Keratinocyte (primary cell): ENCODE results near the gene TMCO4. TPM values are rescaled to one million over a fixed set of nuclear protein-coding genes. Genes with fewer than 3 reads are reported as not detected.

Experiments used
- DNase-seq: peaks from one replicate; pipeline ENCODE4 v3.0.0-alpha.2; 2011; ENCODE audit warnings: low read depth, missing footprints, low spot score
- FAIRE-seq: peaks from 2 replicates; lab custom pipeline; 2011; peaks lifted over from hg19 to GRCh38; lab: Jason Lieb, UNC
- H2AFZ ChIP-seq: 2 replicates; pipeline ENCODE4 v1.6.0; 2012; ENCODE audit warnings: low read length, control low read depth, inconsistent platforms; ENCODE audit not compliant: control insufficient read depth
- H3K27ac ChIP-seq: 2 replicates; pipeline ENCODE4 v1.5.1; 2011; ENCODE audit warnings: low read length; ENCODE audit not compliant: control insufficient read depth, insufficient read depth
- H3K27me3 ChIP-seq: 3 replicates; pipeline ENCODE4 v1.6.0; 2011; ENCODE audit warnings: low read length; ENCODE audit not compliant: control insufficient read depth, insufficient read depth; ENCODE audit errors: extremely low read depth
- H3K36me3 ChIP-seq, 2 experiments: 2 replicates in 1 of 2; 3 replicates in 1 of 2; pipeline ENCODE4 v1.5.1; 2011; ENCODE audit warnings: low read length in 2 of 2, mild to moderate bottlenecking in 1 of 2; ENCODE audit not compliant: control insufficient read depth in 2 of 2, insufficient read depth in 2 of 2; ENCODE audit errors: extremely low read depth in 1 of 2
- H3K4me1 ChIP-seq: 3 replicates; pipeline ENCODE4 v1.5.1; 2011; ENCODE audit warnings: low read length; ENCODE audit not compliant: control insufficient read depth, insufficient read depth; ENCODE audit errors: extremely low read depth
- H3K4me2 ChIP-seq: 3 replicates; pipeline ENCODE4 v1.6.0; 2011; ENCODE audit warnings: low read depth, low read length; ENCODE audit not compliant: control insufficient read depth, insufficient read depth; ENCODE audit errors: extremely low read depth
- H3K4me3 ChIP-seq, 3 experiments: fragments of 200-600 bp in 1 of 3; sonication (generic) in 1 of 3; 2 replicates in 2 of 3; 3 replicates in 1 of 3; pipeline ENCODE4 v1.5.1; 2011 to 2016; ENCODE audit warnings: low read length in 3 of 3, mild to moderate bottlenecking in 3 of 3, control low read depth in 2 of 3, inconsistent platforms in 1 of 3, low read depth in 1 of 3, mixed read lengths in 1 of 3, mixed run types in 1 of 3, moderate library complexity in 1 of 3; ENCODE audit not compliant: control insufficient read depth in 2 of 3, insufficient read depth in 2 of 3; ENCODE audit errors: extremely low read depth in 1 of 3
- H3K79me2 ChIP-seq: 2 replicates; pipeline ENCODE4 v1.6.0; 2012; ENCODE audit warnings: low read length; ENCODE audit not compliant: control insufficient read depth, insufficient read depth
- H3K9ac ChIP-seq: 3 replicates; pipeline ENCODE4 v1.6.0; 2011; ENCODE audit warnings: low read length; ENCODE audit not compliant: control insufficient read depth, insufficient read depth; ENCODE audit errors: extremely low read depth
- H3K9me1 ChIP-seq: 3 replicates; pipeline ENCODE4 v1.6.0; 2011; ENCODE audit warnings: low read length; ENCODE audit not compliant: control insufficient read depth, insufficient read depth; ENCODE audit errors: extremely low read depth
- H3K9me3 ChIP-seq: 2 replicates; pipeline ENCODE4 v1.5.1; 2012; ENCODE audit warnings: low read depth, low read length; ENCODE audit not compliant: control insufficient read depth
- H4K20me1 ChIP-seq: 3 replicates; pipeline ENCODE4 v1.6.0; 2011; ENCODE audit warnings: low read length; ENCODE audit not compliant: control insufficient read depth, insufficient read depth; ENCODE audit errors: extremely low read depth
- EZH2 ChIP-seq: IDR thresholded peaks from one replicate; pipeline ENCODE4 v1.6.1; 2012; ENCODE audit warnings: inconsistent platforms, mild to moderate bottlenecking, low read length, moderate library complexity
- dilution Hi-C: fragments of 300-500 bp; cut with MboI; formaldehyde crosslinking; loops from one replicate; pipeline ENCODE4 v1.7.0; 2020; ENCODE audit warnings: low sequenced_read_pairs; ENCODE audit not compliant: extremely low pct_ligation_motif_present
- polyA plus RNA-seq, 5 experiments: library from polyadenylated mRNA; depleted of rRNA in 3 of 5; stranded (reverse) in 3 of 5; stranded (forward) in 1 of 5; unstranded in 1 of 5; fragments of >200 nt; gene quantifications; 1 replicate in 1 of 5; 2 replicates in 3 of 5; 3 replicates in 1 of 5; pipeline versions ENCODE4 v1.2.1 to v1.2.3, GENCODE V29; 2011 to 2012; ENCODE audit warnings: missing spikeins in 2 of 5, low read depth in 1 of 5, low replicate concordance in 1 of 5
- TF ChIP-seq, protein P1 (sequence below), 3 experiments: IDR thresholded peaks in 1 of 3; conservative IDR thresholded peaks in 1 of 3; optimal IDR thresholded peaks in 1 of 3; 2 replicates in 2 of 3; 3 replicates in 1 of 3; pipeline versions ENCODE3 to v1.5.1; 2011; ENCODE audit warnings: low read length in 3 of 3, mild to moderate bottlenecking in 3 of 3, moderate library complexity in 2 of 3, control low read depth in 1 of 3, inconsistent platforms in 1 of 3; ENCODE audit not compliant: insufficient read depth in 2 of 3; ENCODE audit errors: extremely low read depth in 1 of 3

The TMCO4 gene
- polyA plus RNA-seq, 1 donor (not counting 4 experiments of a cell fraction or from before 2014, with no cell fraction given): 1.2 TPM

DNA sequence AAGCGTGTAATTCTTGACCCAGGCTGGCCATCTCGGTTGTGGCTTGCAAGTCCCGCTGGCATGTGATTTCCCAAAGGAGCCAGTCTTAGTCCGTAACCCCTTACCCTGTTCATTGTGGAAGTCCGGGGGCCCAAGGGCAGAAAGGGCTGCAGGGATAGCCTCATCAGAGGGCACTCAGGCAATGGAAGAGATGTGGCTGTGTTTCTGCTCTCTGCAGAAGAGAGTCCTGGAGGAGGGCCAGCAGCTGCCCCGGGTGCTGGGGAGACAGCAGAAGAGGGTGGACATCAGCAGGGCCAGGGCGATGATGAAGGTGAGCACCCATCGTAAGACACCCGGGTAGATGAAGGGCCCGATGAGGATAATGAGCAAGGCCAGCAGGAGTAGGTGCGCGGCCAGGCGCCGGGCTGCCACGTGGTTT lies 14.5 kb upstream of the TMCO4 start:
- no peak for DNase-seq
- Histone ChIP-seq H3K4me3 (no peak overlapping the region), H4K20me1 (no peaks in the 10 kb centered on the region), H3K4me1 (no peaks in the 10 kb centered on the region), H3K4me2 (no peak overlapping the region), H3K36me3 (no peaks in the 10 kb centered on the region), H3K27me3 (peaks cover 9% of the 10 kb centered on the region), H3K9me3 (no peaks in the 10 kb centered on the region), H3K27ac (no peak overlapping the region), H3K79me2 (no peaks in the 10 kb centered on the region), H3K9me1 (no peaks in the 10 kb centered on the region), H2AFZ (no peak overlapping the region), H3K9ac (no peak overlapping the region)
- TF ChIP-seq, protein P1, sequence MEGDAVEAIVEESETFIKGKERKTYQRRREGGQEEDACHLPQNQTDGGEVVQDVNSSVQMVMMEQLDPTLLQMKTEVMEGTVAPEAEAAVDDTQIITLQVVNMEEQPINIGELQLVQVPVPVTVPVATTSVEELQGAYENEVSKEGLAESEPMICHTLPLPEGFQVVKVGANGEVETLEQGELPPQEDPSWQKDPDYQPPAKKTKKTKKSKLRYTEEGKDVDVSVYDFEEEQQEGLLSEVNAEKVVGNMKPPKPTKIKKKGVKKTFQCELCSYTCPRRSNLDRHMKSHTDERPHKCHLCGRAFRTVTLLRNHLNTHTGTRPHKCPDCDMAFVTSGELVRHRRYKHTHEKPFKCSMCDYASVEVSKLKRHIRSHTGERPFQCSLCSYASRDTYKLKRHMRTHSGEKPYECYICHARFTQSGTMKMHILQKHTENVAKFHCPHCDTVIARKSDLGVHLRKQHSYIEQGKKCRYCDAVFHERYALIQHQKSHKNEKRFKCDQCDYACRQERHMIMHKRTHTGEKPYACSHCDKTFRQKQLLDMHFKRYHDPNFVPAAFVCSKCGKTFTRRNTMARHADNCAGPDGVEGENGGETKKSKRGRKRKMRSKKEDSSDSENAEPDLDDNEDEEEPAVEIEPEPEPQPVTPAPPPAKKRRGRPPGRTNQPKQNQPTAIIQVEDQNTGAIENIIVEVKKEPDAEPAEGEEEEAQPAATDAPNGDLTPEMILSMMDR (optimal IDR thresholded peaks at IDR 0.05 in 1 of 3, IDR thresholded peaks at IDR 0.05 in 1 of 3, conservative IDR thresholded peaks at IDR 0.05 in 1 of 3; ENCODE audit: extremely low read depth in 1 of 3, insufficient read depth in 2 of 3, low read length in 3 of 3): no peak
- no peak for TF ChIP-seq EZH2
- dilution Hi-C loops: no loop called here
- FAIRE-seq: no peak

- Histone ChIP-seq H3K4me1 (no peaks in the 10 kb centered on the region), H3K9me1 (no peaks in the 10 kb centered on the region), H4K20me1 (no peaks in the 10 kb centered on the region), H3K27ac (no peak overlapping the region), H2AFZ (no peak overlapping the region), H3K4me2 (no peak overlapping the region), H3K9ac (no peak overlapping the region), H3K4me3 (no peak overlapping the region), H3K79me2 (no peaks in the 10 kb centered on the region), H3K9me3 (no peaks in the 10 kb centered on the region), H3K36me3 (no peaks in the 10 kb centered on the region), H3K27me3 (peaks cover 9% of the 10 kb centered on the region)
- DNase-seq (no peak), FAIRE-seq (no peak)
- dilution Hi-C loops: no loop called here
- no peak for TF ChIP-seq EZH2
- TF ChIP-seq, protein P1 (optimal IDR thresholded peaks at IDR 0.05 in 1 of 3, IDR thresholded peaks at IDR 0.05 in 1 of 3, conservative IDR thresholded peaks at IDR 0.05 in 1 of 3; ENCODE audit: extremely low read depth in 1 of 3, insufficient read depth in 2 of 3, low read length in 3 of 3): no peak
Observed at GRCh38 chr1:19813643-19813960, 13.9 kb upstream of the TMCO4 start.
